Spleen (tissue), 7 donors: ENCODE results near the gene IL19.

Experiments
- CTCF ChIP-seq, 11 experiments: fragments of 200-600 bp in 7 of 11; fragments of 450-650 bp in 4 of 11; sonication (generic) in 4 of 11; IDR thresholded peaks in 8 of 11; conservative IDR thresholded peaks in 3 of 11; 1 replicate in 7 of 11; 2 replicates in 4 of 11; pipeline versions ENCODE4 v1.4.0 to v1.8.0; 2016 to 2021; ENCODE audit warnings: antibody characterized with exemption in 11 of 11, inconsistent platforms in 4 of 11, mild to moderate bottlenecking in 1 of 11
- POLR2A ChIP-seq, 3 donors: fragments of 450-650 bp; IDR thresholded peaks; one replicate each; pipeline ENCODE4 v1.5.1; 2017; ENCODE audit warnings: antibody characterized with exemption in 3 of 3, mild to moderate bottlenecking in 1 of 3
- POLR2AphosphoS5 ChIP-seq, 3 donors: sonication (generic); formaldehyde crosslinking; IDR thresholded peaks; one replicate each; pipeline ENCODE4 v1.5.1; 2017; ENCODE audit warnings: antibody characterized with exemption in 3 of 3
- donor health status: DM: no; HTN: no; CAD: no; lungs with moderate emphysema.
- donor health status: DM: no; HTN: no; CAD: no.
- donor health status: DM: no; HTN: no; CAD: no.

DNA sequence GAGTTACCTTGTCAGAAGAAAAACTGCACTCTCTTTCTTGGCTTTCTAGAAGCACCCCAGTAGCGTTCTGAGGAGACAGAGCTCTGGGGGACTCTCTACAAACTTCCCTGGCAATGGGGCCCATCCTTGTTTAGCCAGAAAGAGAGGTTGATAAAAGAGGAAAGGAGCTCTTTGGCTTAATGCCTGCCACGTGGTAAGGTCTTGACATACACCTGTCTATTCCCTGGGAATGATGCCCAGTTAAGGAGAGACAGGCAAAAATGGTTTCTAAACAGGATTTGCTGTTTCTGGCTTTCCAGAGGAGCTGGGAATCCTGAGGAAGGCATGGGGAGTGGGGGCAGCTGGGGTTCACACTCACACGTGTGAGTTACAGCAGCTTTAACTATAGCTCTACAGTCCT lies 64.6 kb downstream of the IL19 start:
- TF ChIP-seq CTCF (IDR thresholded peaks at IDR 0.05 in 8 of 11, conservative IDR thresholded peaks at IDR 0.05 in 3 of 11) (no peak), POLR2A (IDR thresholded peaks at IDR 0.05) (no peak), POLR2AphosphoS5 (IDR thresholded peaks at IDR 0.05) (no peak)
